GM18873 (cell line): Measurements from ENCODE around the gene PCYT2.
"Not testable (repeated sequence)": the region's sequence is repeated elsewhere in the genome, so short reads cannot be mapped to it uniquely, and the experiment has no call there.

Experiments used
- ATAC-seq: cut with Tn5 transposase; IDR thresholded peaks from one replicate; pipeline ENCODE4 v1.9.1; 2021; ENCODE audit warnings: mild to moderate bottlenecking, moderate library complexity, moderate number of reproducible peaks; ENCODE audit not compliant: unreplicated experiment, low FRiP score

The PCYT2 gene

GRCh38 chr17:81927653-81928543 is 16.7 kb upstream of the PCYT2 start, which contains the start of gene MAFG:
Gene MAFG, minus strand, starts transcription at chr17:81927735. Its CDS starts 4,550 bp downstream, at chr17:81923185.
- ATAC-seq = peak; percentile 57

DNA sequence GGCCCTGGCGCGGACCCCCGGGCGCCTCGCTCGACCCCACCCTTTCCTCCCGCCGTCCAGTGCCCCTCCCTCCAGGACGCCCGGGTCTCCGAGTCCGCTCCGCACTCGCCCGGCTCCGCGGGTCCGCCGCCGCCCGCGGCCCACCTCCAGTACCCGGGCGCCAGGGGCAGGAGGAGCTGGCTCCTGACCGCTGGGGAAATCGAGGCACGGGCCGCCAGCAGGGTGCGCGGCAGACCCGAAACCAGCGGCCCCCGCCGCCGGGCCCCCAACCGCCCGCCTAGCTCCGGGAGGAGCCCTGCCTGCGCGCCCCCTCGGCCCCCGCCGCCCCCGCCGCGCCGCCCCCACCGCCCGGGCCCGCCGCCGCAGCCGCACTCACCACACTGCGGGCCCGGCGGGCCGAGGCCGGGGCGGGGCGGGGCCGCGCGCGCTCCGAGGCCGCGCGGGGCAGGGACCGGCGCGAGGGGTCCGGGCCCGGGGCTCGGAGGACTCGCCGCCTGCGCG is 16.0 kb upstream of the PCYT2 start:
- ATAC-seq = no peak

DNA sequence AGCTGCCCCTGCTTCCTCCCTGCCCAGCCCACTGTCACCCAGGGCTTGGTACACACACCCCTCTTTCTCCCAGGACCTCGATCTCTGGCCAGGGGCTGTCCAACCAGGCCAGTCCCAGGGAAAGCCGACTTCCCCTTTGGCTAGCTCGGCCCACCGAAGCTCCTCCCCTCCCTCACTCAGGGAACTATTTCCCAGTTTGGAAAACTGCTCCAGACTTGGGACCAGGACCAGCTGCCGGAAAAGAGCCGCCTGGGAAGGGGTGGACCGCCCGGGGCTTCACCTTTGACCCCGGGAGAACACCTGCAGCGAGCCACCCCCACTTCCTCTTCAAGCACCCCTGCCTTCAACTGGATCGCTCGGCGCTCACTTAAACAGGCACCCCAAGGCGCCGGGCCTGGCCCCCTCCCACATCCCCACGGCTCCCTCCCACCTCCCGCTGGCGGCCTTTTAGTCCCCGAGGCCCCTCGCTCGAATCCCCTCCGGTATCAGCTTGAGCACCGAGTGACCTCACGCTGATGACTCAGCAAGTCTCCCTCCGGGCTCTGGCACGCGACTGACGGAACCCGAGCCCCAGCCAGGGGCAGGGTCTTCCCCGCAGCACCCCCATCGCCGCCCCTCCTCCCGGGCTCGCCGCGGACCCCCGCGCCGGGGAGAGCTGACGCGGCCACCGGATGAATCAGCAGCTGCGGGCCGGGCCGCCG is 15.4 kb upstream of the PCYT2 start:
- ATAC-seq = no peak

GRCh38 chr17:81925860-81926450 is 14.8 kb upstream of the PCYT2 start:
- no peak for ATAC-seq

DNA sequence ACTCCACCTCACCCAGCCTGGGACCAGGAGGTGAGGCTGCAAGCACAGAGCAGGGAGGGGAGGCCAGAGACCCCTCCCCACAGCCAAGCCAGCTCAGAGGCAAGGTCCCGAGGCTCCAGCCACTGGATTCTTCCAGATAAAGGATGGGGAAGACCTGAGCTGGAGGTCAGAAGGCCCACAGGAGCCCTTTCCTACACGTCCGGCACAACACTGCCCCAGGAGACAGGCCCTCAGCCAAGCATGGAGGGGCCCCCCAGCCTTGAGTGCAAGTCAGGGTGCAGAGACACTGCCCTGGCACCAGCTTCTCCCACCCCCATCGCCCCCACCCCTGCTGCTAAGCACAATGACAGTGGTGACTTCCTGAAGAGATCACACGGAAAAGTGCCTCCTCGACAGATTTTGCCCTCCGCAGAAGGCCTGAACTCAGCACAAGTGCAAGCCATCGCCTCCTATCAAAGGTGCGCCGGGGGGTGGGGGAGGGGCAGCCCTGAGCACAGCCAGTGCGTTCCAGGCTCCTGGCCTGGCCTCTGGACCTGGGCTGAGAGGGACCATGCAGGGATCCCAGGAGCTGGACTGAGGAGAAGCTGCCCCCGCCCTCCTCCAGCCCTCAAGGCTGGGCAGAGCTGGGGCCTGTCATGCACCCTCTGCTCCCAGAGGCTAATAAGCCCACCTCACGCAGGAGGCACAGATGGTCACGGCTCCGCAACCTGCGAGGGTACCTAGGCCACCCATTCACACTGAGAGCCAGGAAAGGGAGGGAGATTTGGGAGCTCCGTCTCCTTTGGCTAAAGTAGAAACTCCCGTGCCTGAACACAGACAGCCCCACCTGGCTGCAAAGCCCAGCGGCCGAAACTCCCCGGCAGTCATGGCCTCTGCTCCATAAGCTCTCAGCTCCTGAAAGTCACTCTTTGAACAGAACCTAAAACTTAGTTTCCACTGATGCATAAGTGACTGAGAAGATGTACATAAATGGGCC is 13.6 kb upstream of the PCYT2 start:
- no peak for ATAC-seq

- no peak for ATAC-seq
Measured at GRCh38 chr17:81923302-81924260, 12.4 kb upstream of the PCYT2 start.

- no peak for ATAC-seq
Measured at GRCh38 chr17:81922566-81923301, 11.5 kb upstream of the PCYT2 start.

GRCh38 chr17:81921996-81922565 is 10.9 kb upstream of the PCYT2 start:
- ATAC-seq = no peak

GRCh38 chr17:81921537-81921862 is 10.3 kb upstream of the PCYT2 start:
- no peak for ATAC-seq

GRCh38 chr17:81920612-81921536 is 9.7 kb upstream of the PCYT2 start:
- ATAC-seq = no peak

DNA sequence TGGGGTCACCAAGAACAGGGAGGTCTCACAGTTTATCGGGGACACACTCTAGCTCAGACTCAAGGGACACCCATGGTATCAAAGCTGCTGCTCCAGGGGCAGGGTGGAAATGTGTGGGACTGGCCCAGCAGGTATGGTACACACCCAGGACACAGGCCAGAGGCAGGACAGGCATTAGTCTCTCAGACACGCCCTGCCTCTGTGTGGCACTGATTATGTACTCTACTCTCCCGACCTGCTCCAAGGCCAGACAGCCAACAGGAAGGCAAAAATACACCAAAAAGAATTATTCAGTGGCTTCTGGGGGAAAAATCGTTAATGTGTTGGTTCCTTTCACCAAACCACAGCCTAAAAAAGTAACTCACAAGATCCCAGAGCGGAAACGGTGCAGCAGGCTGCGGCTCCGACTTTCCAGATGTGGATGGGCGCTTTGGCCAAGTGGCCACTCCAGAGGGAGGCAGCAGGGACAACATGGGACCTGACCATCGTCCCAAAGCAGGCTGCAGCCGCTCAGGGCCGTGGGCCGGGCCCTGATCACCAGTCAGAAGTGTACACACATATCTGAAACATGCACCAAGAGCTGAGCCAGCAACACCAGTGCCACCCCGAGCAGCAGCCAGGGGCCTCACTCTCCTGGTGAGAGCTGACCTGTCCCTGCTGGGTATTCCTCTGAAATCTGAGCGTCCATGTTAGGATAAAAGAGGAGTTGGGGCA is 7.8 kb upstream of the PCYT2 start:
- ATAC-seq = no peak

- ATAC-seq = not testable (repeated sequence)
Measured at GRCh38 chr17:81918333-81918669, 7.1 kb upstream of the PCYT2 start.

DNA sequence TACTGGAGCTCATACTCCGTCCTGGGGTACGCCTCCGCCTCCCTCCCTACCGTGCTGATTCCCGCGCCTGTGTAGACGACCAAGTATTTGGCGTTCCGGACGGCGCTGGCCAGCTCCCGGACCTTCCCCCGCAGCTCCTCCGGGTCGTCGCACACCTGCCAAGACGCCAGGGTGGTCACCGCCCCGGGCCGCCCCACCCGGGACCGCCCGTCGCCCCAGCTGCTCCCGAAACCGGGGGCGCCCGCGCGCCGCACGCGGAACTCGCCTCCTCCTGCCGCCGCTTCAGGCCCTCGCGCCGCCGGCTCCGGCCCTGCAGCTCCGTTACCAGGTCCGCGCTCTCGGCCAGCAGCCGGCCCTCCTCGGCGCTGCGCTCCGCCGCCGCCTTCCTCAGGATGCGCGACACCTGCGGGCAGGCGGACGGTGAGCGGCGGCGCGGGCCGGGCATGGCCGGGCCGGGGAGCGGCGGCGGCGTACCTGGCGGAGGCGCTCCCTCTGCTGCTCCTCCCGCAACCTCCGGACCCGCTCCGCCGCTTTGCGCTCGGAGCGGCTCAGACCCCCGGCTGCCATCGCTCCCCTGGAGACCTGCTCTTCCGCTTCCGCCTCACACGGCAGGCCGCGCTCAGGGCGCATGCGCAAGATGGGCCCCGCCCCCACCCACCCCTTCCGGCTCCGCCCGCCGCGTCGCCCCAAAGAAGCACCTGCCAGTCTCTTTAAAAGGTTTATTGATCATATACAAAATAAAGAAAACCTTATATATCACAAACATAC is 6.5 kb upstream of the PCYT2 start, which contains the start of gene SIRT7:
TSS of gene SIRT7 (minus strand) at position 612 of the 768 bp plus-strand sequence. CDS start at position 567, 45 bp downstream.
- no peak for ATAC-seq

GRCh38 chr17:81916234-81917001 is 5.2 kb upstream of the PCYT2 start:
- ATAC-seq = no peak

DNA sequence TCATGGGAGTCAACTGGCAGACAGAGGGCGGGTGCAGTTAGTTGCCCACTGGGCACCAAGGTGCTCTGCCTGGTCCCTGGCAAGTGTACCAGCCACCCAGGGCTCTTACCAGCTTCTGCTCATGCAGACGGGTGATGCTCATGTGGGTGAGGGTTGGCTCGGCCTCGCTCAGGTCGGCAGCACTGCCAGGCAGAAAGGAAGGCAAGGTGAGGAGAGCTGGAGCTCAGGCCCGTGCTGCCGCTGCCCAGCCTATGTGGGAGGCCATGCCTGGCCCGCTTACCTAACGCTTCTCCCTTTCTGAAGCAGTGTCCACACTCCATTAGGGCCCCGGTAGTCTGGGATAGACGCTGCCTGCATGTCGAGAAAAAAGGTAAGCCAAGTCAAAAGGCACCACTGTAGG is 4.1 kb upstream of the PCYT2 start:
- no peak for ATAC-seq
